Measurements from ENCODE around the gene HOXC9.

Gene HOXC9

DNA sequence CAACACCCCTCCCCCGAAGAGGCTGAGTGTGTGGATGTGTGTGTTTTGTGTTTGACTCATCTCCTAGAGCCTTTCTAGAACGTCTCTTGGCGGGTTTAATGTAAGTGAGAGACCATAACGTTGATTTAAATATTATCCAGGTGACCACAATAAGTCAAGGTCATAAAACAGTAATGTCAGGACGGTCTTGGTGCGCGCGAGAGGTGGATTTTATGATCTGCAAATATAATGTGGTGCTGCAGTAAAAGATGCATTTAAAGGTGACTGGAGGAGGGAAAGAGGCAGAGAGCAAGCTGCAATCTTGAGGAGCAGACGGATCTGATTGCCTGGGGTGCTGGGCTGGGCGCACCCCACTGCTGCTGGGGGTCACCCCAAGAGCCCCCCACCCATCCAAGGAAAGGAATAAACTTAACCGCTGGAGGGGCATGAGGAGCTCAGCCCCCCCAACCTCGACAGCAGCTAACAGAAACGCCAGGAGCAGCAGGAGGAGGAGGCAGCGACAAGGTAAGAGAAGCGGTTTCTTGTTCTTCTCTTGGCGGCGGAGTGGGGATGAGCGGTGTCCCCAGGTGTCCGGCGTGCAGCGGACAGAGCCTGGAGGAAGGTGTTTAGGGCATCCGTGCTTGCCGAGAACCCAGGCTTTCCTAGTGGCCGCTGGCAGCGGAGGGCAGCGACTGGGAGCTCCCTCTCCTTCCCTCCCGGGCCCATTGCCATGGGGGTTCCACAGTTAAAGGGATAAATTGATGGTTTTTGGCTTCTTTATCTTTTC, 9.5 kb upstream of the HOXC9 start:
- TF ChIP-seq CTCF (IDR thresholded peaks at IDR 0.05): no peak

DNA sequence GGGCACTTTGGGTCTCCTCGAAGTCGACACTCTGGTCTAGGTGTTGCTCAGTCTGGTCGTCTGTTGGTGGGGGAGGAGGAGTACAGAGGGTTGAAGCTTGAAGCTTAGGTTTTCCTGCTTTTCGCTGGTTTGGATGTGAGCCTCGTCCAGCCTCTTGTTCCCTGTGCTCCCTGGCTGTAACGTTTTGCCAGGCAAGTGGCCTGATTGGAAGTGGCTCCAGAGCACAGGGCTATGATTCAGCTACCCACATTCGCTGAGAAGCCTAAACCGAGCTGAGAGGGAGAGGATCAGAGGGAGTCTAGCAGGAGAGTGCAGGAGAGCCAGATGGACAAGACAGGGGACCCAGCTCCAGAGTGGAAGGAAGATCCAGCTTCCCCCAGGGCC, 8.9 kb upstream of the HOXC9 start:
- no peak for TF ChIP-seq CTCF (IDR thresholded peaks at IDR 0.05)

- no peak for TF ChIP-seq CTCF (IDR thresholded peaks at IDR 0.05)
These were observed 7.5 kb upstream of the HOXC9 start for GRCh38 chr12:53992377-53992889.

DNA sequence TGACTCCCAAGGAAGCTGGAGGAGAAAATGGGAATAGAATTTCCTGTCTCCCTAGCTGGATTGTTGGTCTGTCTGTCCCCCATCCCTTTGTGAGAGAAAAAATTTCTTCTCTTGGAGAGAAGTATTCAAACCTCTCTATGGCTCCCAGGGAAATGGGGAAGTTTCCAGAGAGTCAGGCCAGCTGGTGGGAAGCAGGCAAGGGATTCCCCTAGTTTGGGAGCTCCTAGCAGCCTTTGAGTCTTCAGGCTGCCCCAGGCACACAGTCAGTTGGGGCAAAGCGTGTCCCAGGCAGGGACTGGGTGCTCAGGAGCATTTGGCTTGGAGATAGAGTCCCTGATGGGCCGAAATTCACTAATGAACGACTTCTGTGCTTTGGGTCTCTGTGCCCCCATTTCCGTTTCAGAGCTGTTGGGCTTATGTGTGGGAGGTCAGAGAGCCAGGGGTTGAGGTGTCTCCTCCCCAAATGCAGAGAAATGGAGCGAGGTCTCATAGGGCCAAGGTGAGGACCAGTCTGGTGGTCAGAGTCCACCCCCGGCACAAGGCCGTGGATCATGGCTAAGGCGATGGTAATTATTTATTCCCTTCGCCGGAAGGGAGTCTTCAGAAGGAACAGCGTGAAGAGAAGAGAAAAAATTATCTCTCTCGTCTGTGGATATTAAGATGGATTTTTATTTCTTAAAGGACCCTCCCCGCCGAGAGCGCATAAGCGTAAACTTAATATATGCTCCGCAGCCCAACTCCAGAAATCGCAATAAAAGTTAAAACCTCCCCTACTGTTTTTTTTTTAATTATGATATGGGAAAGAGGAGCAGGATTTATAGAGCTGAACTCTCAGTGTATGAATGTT, 6.6 kb upstream of the HOXC9 start:
- no peak for TF ChIP-seq CTCF (IDR thresholded peaks at IDR 0.05)

GRCh38 chr12:53994009-53994263, 6.0 kb upstream of the HOXC9 start:
- no peak for TF ChIP-seq CTCF (IDR thresholded peaks at IDR 0.05)

- no peak for TF ChIP-seq CTCF (IDR thresholded peaks at IDR 0.05)
These were observed 5.5 kb upstream of the HOXC9 start for GRCh38 chr12:53994264-53995001.

DNA sequence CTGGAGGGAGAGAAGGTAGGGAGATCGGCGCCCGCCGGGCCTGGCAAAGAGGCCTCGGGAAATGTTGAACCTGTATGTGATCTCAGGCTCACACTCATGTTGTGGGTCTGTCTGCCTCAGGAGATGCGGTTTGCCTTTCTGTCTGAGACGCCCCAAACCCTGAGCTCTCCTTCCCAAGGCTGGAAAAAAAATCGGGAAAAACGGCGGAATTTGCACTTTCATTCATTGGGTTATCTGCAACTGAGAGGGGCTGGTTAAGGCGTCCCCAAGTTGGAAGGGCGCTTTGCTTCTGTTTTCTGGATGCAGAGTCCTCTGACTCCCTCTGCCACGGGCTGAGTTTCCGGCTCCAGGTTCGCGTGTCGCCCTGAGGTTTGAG, 5.0 kb upstream of the HOXC9 start:
- no peak for TF ChIP-seq CTCF (IDR thresholded peaks at IDR 0.05)
